Activated CD8-positive, alpha-beta T cell treated with anti-CD3 and anti-CD28 coated beads, Interleukin-2, amount 10 ng/mL, durations not matched to agents 7 days and 5 days (primary cell): ENCODE data around the gene MYOM1. TPM values are rescaled to one million over a fixed set of nuclear protein-coding genes. Genes with fewer than 3 reads are reported as not detected.

Experiments used
- ATAC-seq: fragments of 150-1000 bp; cut with Tn5 transposase; one replicate; pipeline ENCODE4 v1.10.0; 2021; ENCODE audit warnings: moderate library complexity
- CTCF ChIA-PET: fragments of 350-600 bp; sonication (Branson Sonifier 250); formaldehyde crosslinking; loops from one replicate; lab custom pipeline; 2021; ENCODE audit warnings: antibody characterized with exemption; lab: Charles Lee
- POLR2A ChIA-PET: fragments of 350-600 bp; sonication (Branson Sonifier 250); formaldehyde crosslinking; loops from one replicate; lab custom pipeline; 2021; ENCODE audit warnings: antibody characterized with exemption; lab: Charles Lee
- DNase-seq: peaks from one replicate; pipeline ENCODE4 v3.0.0-alpha.2; 2020
- H3K27ac Mint-ChIP-seq: one replicate; pipeline ENCODE4 v1.8.0; 2021; ENCODE audit warnings: mild to moderate bottlenecking, mixed read lengths
- H3K27me3 Mint-ChIP-seq: one replicate; pipeline ENCODE4 v1.8.0; 2021; ENCODE audit warnings: low read depth, mixed read lengths
- H3K36me3 Mint-ChIP-seq: one replicate; pipeline ENCODE4 v1.8.0; 2021; ENCODE audit warnings: low read depth, mixed read lengths
- H3K4me1 Mint-ChIP-seq: one replicate; pipeline ENCODE4 v1.8.0; 2021; ENCODE audit warnings: low read depth, mixed read lengths
- H3K4me3 Mint-ChIP-seq: one replicate; pipeline ENCODE4 v1.8.0; 2021; ENCODE audit warnings: mild to moderate bottlenecking, mixed read lengths
- H3K9me3 Mint-ChIP-seq: one replicate; pipeline ENCODE4 v1.8.0; 2022; ENCODE audit warnings: mixed read lengths; ENCODE audit not compliant: insufficient read depth
- total RNA-seq, 2 experiments: library from RNA; stranded (reverse); gene quantifications; one replicate each; pipeline ENCODE4 v1.2.3, GENCODE V29; 2021

Gene MYOM1
- total RNA-seq, 2 experiments from 2014 or later: 1.3 to 1.5 TPM

- DNase-seq: no peak
- no peak for ATAC-seq
- POLR2A ChIA-PET: no interaction called here
- Mint-ChIP-seq H3K4me1 (peaks cover 31% of the 10 kb centered on the region), H3K4me3 (no peak overlapping the region), H3K27ac (no peak overlapping the region), H3K36me3 (no peaks in the 10 kb centered on the region), H3K9me3 (no peaks in the 10 kb centered on the region), H3K27me3 (no peaks in the 10 kb centered on the region)
- CTCF ChIA-PET: interaction anchor here (4.7 kb wide), 1 partner anchor 31 kb away, joined by 27 read pairs; no protein-coding TSS in a partner anchor
These were observed 126.0 kb downstream of the MYOM1 start for GRCh38 chr18:3093624-3094337.

DNA sequence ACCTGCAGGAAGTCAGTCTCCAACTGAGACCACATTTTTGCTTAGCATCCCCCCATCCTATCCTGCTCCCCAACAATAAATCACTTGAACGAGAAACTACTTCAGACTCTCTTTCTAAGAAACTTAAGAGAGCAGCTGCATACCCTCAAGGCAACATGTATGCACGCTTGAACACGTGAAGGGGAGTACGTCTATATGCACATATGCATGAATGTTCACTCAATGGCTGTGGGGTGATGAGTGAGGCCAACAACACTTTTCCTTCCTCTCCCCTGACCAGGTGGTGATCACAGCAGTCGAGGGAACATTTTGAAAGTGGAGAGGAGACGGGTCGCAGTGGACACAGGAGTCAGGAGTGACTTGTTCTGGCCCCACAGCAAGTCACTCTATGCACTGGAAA lies 127.0 kb downstream of the MYOM1 start:
- no peak overlapping the region for H3K4me3 Mint-ChIP-seq
- peaks cover 38% of the 10 kb centered on the region for H3K4me1 Mint-ChIP-seq
- H3K27me3 Mint-ChIP-seq: no peaks in the 10 kb centered on the region
- DNase-seq (no peak), ATAC-seq (no peak)
- ChIA-PET CTCF (interaction anchor here (1.4 to 4.7 kb wide), 2 partner anchors 30 to 99 kb away, joined by 3 to 27 read pairs; no protein-coding TSS in a partner anchor), POLR2A (no interaction called here)
- H3K36me3 Mint-ChIP-seq: no peaks in the 10 kb centered on the region
- H3K9me3 Mint-ChIP-seq: no peaks in the 10 kb centered on the region
- no peak overlapping the region for H3K27ac Mint-ChIP-seq

DNA sequence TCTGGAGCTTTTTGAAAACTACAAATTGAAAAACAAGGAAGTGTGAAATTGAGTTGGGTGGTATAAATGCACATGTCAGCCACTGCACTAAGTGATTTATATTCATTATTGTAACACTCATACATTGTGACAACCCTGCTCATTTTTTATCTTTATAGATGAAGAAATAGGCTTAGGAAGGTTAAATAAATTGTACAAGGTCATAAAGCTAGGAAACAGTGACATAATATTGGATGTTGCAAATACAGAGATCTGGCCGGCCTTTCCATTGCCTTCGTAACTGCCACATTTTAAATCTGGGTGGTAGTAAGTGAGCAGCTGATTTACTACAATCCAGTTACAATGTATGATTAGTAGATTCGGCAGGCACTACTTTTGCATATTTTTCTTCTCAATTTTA lies 130.2 kb downstream of the MYOM1 start:
- POLR2A ChIA-PET: interaction anchor here (1.0 kb wide), 1 partner anchor 27 kb away, joined by 3 read pairs; no protein-coding TSS in a partner anchor

DNA sequence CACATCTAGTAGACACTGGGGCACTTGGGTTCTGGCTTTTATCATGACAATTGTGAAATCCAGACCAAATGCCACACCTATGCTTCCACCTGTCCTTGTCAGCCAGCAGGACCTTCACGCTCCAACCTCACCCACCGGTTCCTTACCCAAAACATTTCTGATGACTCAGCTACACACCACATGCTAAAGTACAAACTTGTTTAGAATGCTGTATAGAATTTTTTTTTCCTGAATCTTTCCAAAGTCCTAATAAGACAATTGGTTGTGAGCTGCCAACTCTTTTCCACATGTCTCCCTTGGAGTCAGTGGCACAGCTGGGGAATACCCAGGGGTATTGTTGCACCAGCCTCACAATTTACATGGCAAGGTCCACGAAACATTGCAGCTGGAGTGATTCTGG lies 131.3 kb downstream of the MYOM1 start:
- H3K4me1 Mint-ChIP-seq: peaks cover 17% of the 10 kb centered on the region
- no peaks in the 10 kb centered on the region for H3K9me3 Mint-ChIP-seq
- ATAC-seq (no peak), DNase-seq (no peak)
- H3K27me3 Mint-ChIP-seq: no peaks in the 10 kb centered on the region
- ChIA-PET CTCF (interaction anchor here (0.7 to 3.2 kb wide), 11 partner anchors 8 to 158 kb away, joined by 3 to 25 read pairs (median 4); no protein-coding TSS in a partner anchor), POLR2A (interaction anchor here (0.7 to 1.3 kb wide), 2 partner anchors 10 to 94 kb away, joined by 3 to 4 read pairs; no protein-coding TSS in a partner anchor)
- H3K4me3 Mint-ChIP-seq: no peak overlapping the region
- no peak overlapping the region for H3K27ac Mint-ChIP-seq
- H3K36me3 Mint-ChIP-seq: no peaks in the 10 kb centered on the region

More for the DNA sequence above, 130.2 kb downstream of the MYOM1 start:
- Mint-ChIP-seq H3K4me3 (no peak overlapping the region), H3K27me3 (no peaks in the 10 kb centered on the region), H3K36me3 (no peaks in the 10 kb centered on the region), H3K4me1 (peaks cover 17% of the 10 kb centered on the region), H3K27ac (no peak overlapping the region), H3K9me3 (no peaks in the 10 kb centered on the region)
- ATAC-seq (no peak), DNase-seq (no peak)
- CTCF ChIA-PET: interaction anchor here (0.9 to 3.2 kb wide), 7 partner anchors 14 to 96 kb away, joined by 3 to 25 read pairs (median 4); no protein-coding TSS in a partner anchor

DNA sequence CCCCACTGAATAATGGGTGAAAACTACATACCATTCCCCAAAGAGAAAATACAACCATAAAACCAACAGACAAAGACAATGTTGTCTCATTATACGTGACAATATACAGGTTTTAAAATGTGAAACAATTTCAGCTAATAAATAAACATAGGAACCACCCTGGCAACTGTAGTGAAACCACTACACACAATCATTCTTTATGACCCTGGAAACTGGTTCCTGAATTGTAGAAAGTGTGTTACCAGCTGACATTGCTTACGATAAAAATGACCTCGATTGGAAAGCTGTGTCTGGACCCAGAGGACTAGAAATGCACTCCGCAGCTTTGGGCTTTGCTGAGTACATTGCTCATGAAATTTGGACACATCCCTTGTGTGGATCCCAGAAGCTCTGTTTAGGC lies 132.9 kb downstream of the MYOM1 start:
- POLR2A ChIA-PET: no interaction called here
- H3K4me1 Mint-ChIP-seq: peaks cover 11% of the 10 kb centered on the region
- no peak overlapping the region for H3K27ac Mint-ChIP-seq
- CTCF ChIA-PET: interaction anchor here (1.0 to 3.2 kb wide), 6 partner anchors 9 to 159 kb away, joined by 3 to 25 read pairs (median 6); no protein-coding TSS in a partner anchor
- H3K27me3 Mint-ChIP-seq: no peaks in the 10 kb centered on the region
- ATAC-seq (no peak), DNase-seq (no peak)
- no peak overlapping the region for H3K4me3 Mint-ChIP-seq
- no peaks in the 10 kb centered on the region for H3K9me3 Mint-ChIP-seq
- no peaks in the 10 kb centered on the region for H3K36me3 Mint-ChIP-seq

- Mint-ChIP-seq H3K4me1 (peaks cover 11% of the 10 kb centered on the region), H3K9me3 (no peaks in the 10 kb centered on the region), H3K36me3 (no peaks in the 10 kb centered on the region), H3K27ac (no peak overlapping the region), H3K4me3 (no peak overlapping the region), H3K27me3 (no peaks in the 10 kb centered on the region)
- DNase-seq (no peak), ATAC-seq (no peak)
- POLR2A ChIA-PET: no interaction called here
- CTCF ChIA-PET: interaction anchor here (1.5 to 1.9 kb wide), 2 partner anchors 22 to 23 kb away, joined by 5 to 6 read pairs; no protein-coding TSS in a partner anchor
These were observed 134.2 kb downstream of the MYOM1 start for GRCh38 chr18:3085612-3086011.

GRCh38 chr18:3084206-3084605 lies 135.6 kb downstream of the MYOM1 start:
- no peaks in the 10 kb centered on the region for H3K9me3 Mint-ChIP-seq
- H3K4me3 Mint-ChIP-seq: no peak overlapping the region
- no peaks in the 10 kb centered on the region for H3K36me3 Mint-ChIP-seq
- ChIA-PET POLR2A (no interaction called here), CTCF (interaction anchor here (0.9 to 2.2 kb wide), 3 partner anchors 21 to 45 kb away, joined by 3 to 8 read pairs (median 5); no protein-coding TSS in a partner anchor)
- DNase-seq (no peak), ATAC-seq (no peak)
- H3K27ac Mint-ChIP-seq: no peak overlapping the region
- H3K27me3 Mint-ChIP-seq: no peaks in the 10 kb centered on the region
- H3K4me1 Mint-ChIP-seq: peaks cover 11% of the 10 kb centered on the region

DNA sequence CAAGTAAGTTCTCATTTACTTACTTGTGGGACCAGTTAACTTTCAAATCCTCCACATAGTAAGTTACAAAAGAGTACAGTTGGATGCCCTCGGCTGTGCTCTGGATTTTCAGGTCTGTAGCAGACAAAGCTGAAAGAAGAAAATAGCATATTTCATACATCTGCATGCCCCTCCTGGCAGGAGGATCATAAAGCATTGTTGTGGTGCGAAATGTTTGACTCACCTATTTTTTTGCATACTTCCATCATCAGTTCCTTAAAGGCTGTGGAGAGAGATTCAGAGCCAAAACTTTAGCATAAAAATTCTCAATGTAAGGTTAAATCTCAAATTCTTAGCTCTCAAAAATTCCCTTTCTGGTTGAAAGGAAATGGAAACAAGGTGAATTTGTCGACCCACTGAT lies 136.0 kb downstream of the MYOM1 start:
- no peak overlapping the region for H3K4me3 Mint-ChIP-seq
- peaks cover 11% of the 10 kb centered on the region for H3K4me1 Mint-ChIP-seq
- H3K27me3 Mint-ChIP-seq: no peaks in the 10 kb centered on the region
- ATAC-seq (no peak), DNase-seq (no peak)
- ChIA-PET CTCF (interaction anchor here (0.9 to 2.2 kb wide), 2 partner anchors 20 to 45 kb away, joined by 3 to 8 read pairs; no protein-coding TSS in a partner anchor), POLR2A (no interaction called here)
- H3K9me3 Mint-ChIP-seq: no peaks in the 10 kb centered on the region
- H3K27ac Mint-ChIP-seq: no peak overlapping the region
- no peaks in the 10 kb centered on the region for H3K36me3 Mint-ChIP-seq

DNA sequence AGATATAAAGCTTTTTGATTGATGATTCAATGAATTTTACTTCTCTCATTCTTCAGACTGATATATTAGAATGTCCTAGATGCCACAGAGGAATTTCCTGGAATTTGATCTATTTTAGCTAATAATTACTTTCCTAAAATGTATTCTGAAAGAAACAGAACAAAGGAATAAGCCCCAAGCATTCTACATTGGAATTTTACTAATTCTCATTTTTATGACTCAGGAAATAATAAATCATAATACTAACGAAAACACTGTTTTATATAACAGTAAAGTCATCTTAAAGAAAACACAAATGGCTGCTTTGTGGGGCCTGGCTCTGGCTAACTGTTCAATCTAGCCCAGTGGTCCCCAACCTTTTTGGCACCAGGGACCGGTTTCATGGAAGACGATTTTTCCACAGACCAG lies 138.2 kb downstream of the MYOM1 start:
- Mint-ChIP-seq H3K36me3 (no peaks in the 10 kb centered on the region), H3K27ac (no peak overlapping the region), H3K9me3 (no peaks in the 10 kb centered on the region), H3K27me3 (no peaks in the 10 kb centered on the region), H3K4me3 (no peak overlapping the region), H3K4me1 (no peaks in the 10 kb centered on the region)
- CTCF ChIA-PET: interaction anchor here (1.0 to 2.1 kb wide), 3 partner anchors 9 to 36 kb away, joined by 3 to 9 read pairs (median 3); no protein-coding TSS in a partner anchor
- POLR2A ChIA-PET: no interaction called here
- DNase-seq (no peak), ATAC-seq (no peak)

GRCh38 chr18:3079653-3080052 lies 140.1 kb downstream of the MYOM1 start:
- POLR2A ChIA-PET: interaction anchor here (0.6 kb wide), 1 partner anchor 50 kb away, joined by 3 read pairs; no protein-coding TSS in a partner anchor
- no peak for DNase-seq
- CTCF ChIA-PET: interaction anchor here (0.7 to 2.0 kb wide), 5 partner anchors 8 to 85 kb away, joined by 3 to 9 read pairs (median 3); no protein-coding TSS in a partner anchor
- no peak overlapping the region for H3K27ac Mint-ChIP-seq
- no peaks in the 10 kb centered on the region for H3K27me3 Mint-ChIP-seq
- H3K36me3 Mint-ChIP-seq: no peaks in the 10 kb centered on the region
- H3K4me3 Mint-ChIP-seq: no peak overlapping the region
- H3K4me1 Mint-ChIP-seq: peaks cover 8% of the 10 kb centered on the region
- no peaks in the 10 kb centered on the region for H3K9me3 Mint-ChIP-seq
- ATAC-seq: no peak

GRCh38 chr18:3075491-3075890 lies 144.3 kb downstream of the MYOM1 start:
- no peak for DNase-seq
- CTCF ChIA-PET: interaction anchor here (0.7 to 6.9 kb wide), 8 partner anchors 9 to 171 kb away, joined by 3 to 67 read pairs (median 6); no protein-coding TSS in a partner anchor
- POLR2A ChIA-PET: interaction anchor here (1.0 kb wide), 1 partner anchor 13 kb away, joined by 3 read pairs; no protein-coding TSS in a partner anchor

More at GRCh38 chr18:3075491-3075890, 144.3 kb downstream of the MYOM1 start:
- no peak overlapping the region for H3K4me3 Mint-ChIP-seq
- H3K27me3 Mint-ChIP-seq: no peaks in the 10 kb centered on the region
- no peak overlapping the region for H3K27ac Mint-ChIP-seq
- no peak for ATAC-seq
- no peaks in the 10 kb centered on the region for H3K9me3 Mint-ChIP-seq
- peaks cover 14% of the 10 kb centered on the region for H3K4me1 Mint-ChIP-seq
- no peaks in the 10 kb centered on the region for H3K36me3 Mint-ChIP-seq
